ENCODE measurements around the gene GJD2. TPM values are rescaled to one million over a fixed set of nuclear protein-coding genes. Genes with fewer than 3 reads are reported as not detected.
A peak's percentile ranks its signal among the peaks of the same experiment; 100 is the strongest.

The GJD2 gene
- total RNA-seq (under 1 TPM in 1 of 2 donors, not detected in 1; 0.16 TPM), polyA plus RNA-seq (ENCODE audit: insufficient read depth, low read depth, low replicate concordance) (0.11 TPM)
- long read RNA-seq, donor 1 = 0 reads
- long read RNA-seq, donor 2 = 0 reads

DNA sequence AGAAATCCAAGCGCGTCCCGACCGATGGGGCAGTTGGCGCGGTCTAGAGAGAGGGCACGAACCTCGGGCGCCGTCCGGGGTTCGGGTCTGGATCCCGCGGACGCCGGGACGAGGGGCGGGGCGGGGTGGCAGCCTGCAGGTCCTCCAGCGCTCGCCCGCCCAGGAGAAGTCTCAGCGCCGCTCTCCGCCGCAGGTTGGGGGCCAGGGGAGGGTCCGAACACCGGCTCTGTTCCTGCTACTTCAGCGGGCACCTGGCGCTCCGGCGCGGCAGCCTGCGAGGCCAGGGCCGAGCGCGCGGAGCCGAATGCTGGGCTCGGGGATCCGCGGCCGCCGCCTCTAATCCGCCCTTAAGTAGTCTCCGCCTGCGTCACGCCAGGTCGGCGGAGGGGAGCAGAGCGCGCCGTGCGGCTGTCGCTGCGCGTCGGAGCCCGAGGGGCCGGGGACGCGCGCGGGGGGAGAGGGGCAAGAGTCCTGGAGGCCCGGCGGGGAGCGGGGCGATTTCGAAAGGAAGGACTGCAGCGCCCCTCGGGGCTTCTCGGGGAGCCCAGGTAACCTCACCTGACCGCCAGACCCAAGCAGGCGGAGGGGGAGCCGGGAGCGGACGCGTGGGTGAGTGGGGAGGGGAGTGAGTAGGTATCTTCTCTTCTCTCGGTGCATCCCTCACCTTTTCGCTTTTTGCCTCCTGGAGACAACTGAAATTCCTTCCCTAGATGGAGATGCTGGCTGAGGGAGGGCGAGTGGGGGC is at the start of gene GJD2:
Gene GJD2 (minus strand): TSS at position 325 of the 745 bp plus-strand sequence. CDS start 510 bp downstream, outside the sequence.
- intact Hi-C loops (cut with DNase I; ENCODE audit: low total_unique reads) = no loop called here
- H3K36me3 ChIP-seq (ENCODE audit: low read depth, missing control alignments) = no peaks in the 10 kb centered on the region
- no peak for DNase-seq
- no peaks in the 10 kb centered on the region for H3K27me3 ChIP-seq
- H3K4me1 ChIP-seq = no peaks in the 10 kb centered on the region
- WGBS, 2 donors = 0 to 2% methylated on average over 22 to 62 of the region's 81 CpGs
- peak within 1 kb of the TSS; percentile 25 to 49 for H3K4me3 ChIP-seq
- TF ChIP-seq, protein P1, sequence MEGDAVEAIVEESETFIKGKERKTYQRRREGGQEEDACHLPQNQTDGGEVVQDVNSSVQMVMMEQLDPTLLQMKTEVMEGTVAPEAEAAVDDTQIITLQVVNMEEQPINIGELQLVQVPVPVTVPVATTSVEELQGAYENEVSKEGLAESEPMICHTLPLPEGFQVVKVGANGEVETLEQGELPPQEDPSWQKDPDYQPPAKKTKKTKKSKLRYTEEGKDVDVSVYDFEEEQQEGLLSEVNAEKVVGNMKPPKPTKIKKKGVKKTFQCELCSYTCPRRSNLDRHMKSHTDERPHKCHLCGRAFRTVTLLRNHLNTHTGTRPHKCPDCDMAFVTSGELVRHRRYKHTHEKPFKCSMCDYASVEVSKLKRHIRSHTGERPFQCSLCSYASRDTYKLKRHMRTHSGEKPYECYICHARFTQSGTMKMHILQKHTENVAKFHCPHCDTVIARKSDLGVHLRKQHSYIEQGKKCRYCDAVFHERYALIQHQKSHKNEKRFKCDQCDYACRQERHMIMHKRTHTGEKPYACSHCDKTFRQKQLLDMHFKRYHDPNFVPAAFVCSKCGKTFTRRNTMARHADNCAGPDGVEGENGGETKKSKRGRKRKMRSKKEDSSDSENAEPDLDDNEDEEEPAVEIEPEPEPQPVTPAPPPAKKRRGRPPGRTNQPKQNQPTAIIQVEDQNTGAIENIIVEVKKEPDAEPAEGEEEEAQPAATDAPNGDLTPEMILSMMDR (IDR thresholded peaks at IDR 0.05) = no peak
- no peak for TF ChIP-seq POLR2A (IDR thresholded peaks at IDR 0.05)
- H3K27ac ChIP-seq = no peak within 1 kb of the TSS
- no peaks in the 10 kb centered on the region for H3K9me3 ChIP-seq

GRCh38 chr15:34804113-34804512 is 49.3 kb upstream of the GJD2 start:
- intact Hi-C loops (cut with DNase I; ENCODE audit: low total_unique reads) = no loop called here
- TF ChIP-seq POLR2A (IDR thresholded peaks at IDR 0.05) = no peak
- TF ChIP-seq, protein P1 (IDR thresholded peaks at IDR 0.05) = no peak
- Histone ChIP-seq H3K36me3 (ENCODE audit: low read depth, missing control alignments) (no peaks in the 10 kb centered on the region), H3K27me3 (no peaks in the 10 kb centered on the region), H3K9me3 (no peaks in the 10 kb centered on the region), H3K4me3 (no peak overlapping the region), H3K4me1 (no peaks in the 10 kb centered on the region), H3K27ac (no peak overlapping the region)
- no peak for DNase-seq
- WGBS, 2 donors = 70 to 78% methylated on average over 2 of the region's 2 CpGs

DNA sequence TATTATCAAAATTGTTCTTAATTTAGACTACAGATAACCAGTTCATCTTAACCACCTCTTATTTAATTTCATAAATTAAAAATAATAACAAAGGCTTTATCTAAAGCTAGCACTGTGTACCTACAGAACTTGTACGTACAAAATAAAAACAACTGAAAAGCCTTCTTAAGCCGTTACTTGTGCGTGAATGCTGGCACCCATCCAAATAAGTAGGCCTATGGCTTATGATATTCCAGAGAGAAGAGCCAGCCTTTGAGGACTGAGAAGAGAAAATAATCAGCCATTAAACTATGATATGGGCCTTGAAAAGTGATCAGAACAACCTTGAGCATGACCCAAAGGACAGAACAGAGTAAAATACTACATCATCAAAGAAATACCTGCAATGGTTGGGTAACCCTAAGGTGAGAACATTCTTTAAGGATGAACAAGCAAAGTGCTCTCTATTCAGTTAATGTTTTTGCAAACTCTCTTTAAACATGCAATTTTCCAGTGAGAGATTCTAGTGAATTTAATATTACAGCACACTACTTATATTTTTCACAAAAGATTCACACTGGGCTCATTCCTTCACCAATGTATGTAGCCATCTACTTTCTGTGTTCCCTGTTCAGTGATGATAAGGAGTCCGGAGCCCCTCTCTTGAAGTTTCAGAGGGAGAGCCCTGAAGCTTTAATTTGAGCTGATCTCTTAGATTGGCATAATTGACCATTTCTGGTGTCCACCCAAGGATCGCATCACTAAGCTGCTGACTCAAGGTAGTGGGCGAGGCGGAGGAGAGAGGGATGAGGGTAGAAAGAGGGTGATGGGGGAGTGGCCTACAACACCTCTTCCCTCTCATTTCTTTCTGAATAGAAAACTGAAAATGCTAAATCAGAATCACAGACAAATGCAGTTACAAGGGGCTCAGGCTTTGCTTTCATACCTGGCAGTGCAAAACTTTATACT is 48.3 kb upstream of the GJD2 start:
- 64 to 71% methylated on average over 7 of the region's 7 CpGs for WGBS, 2 donors
- no peak overlapping the region for H3K27ac ChIP-seq
- TF ChIP-seq, protein P1 (IDR thresholded peaks at IDR 0.05) = no peak
- TF ChIP-seq POLR2A (IDR thresholded peaks at IDR 0.05) = no peak

GRCh38 chr15:34802371-34802770 is 47.6 kb upstream of the GJD2 start:
- Histone ChIP-seq H3K27me3 (no peaks in the 10 kb centered on the region), H3K4me1 (no peaks in the 10 kb centered on the region), H3K9me3 (no peaks in the 10 kb centered on the region), H3K4me3 (no peak overlapping the region), H3K27ac (no peak overlapping the region), H3K36me3 (ENCODE audit: low read depth, missing control alignments) (no peaks in the 10 kb centered on the region)
- intact Hi-C loops (cut with DNase I; ENCODE audit: low total_unique reads) = no loop called here
- WGBS, 2 donors = 89 to 90% methylated on average over 1 of the region's 1 CpG
- no peak for DNase-seq
- TF ChIP-seq POLR2A (IDR thresholded peaks at IDR 0.05) = no peak
- TF ChIP-seq, protein P1 (IDR thresholded peaks at IDR 0.05) = no peak

More for the DNA sequence above, 48.3 kb upstream of the GJD2 start:
- Histone ChIP-seq H3K4me3 (no peak overlapping the region), H3K4me1 (no peaks in the 10 kb centered on the region), H3K36me3 (ENCODE audit: low read depth, missing control alignments) (no peaks in the 10 kb centered on the region), H3K27me3 (no peaks in the 10 kb centered on the region), H3K9me3 (no peaks in the 10 kb centered on the region)
- intact Hi-C loops (cut with DNase I; ENCODE audit: low total_unique reads) = no loop called here
- no peak for DNase-seq
